ENCODE measurements around the gene RPL22.

The RPL22 gene

GRCh38 chr1:6241107-6241886 is 41.9 kb upstream of the RPL22 start:
- Histone ChIP-seq H2AFZ (ENCODE audit: low read depth, low read length) (peak overlapping the region; percentile 15), H3K27me3 (ENCODE audit: insufficient read depth, low read length) (no peaks in the 10 kb centered on the region), H3K4me3 (ENCODE audit: low read length) (peak overlapping the region; percentile 42), H3K36me3 (ENCODE audit: insufficient read depth, low read length) (no peaks in the 10 kb centered on the region), H3K4me1 (ENCODE audit: insufficient read depth, low read length) (peaks cover 62% of the 10 kb centered on the region), H3K9me3 (ENCODE audit: low read length) (no peaks in the 10 kb centered on the region)

GRCh38 chr1:6239950-6240768 is 40.8 kb upstream of the RPL22 start:
- no peaks in the 10 kb centered on the region for H3K36me3 ChIP-seq (ENCODE audit: insufficient read depth, low read length)
- no peaks in the 10 kb centered on the region for H3K9me3 ChIP-seq (ENCODE audit: low read length)
- H3K4me3 ChIP-seq (ENCODE audit: low read length), result no peak overlapping the region
- H3K27me3 ChIP-seq (ENCODE audit: insufficient read depth, low read length), result no peaks in the 10 kb centered on the region
- peaks cover 61% of the 10 kb centered on the region for H3K4me1 ChIP-seq (ENCODE audit: insufficient read depth, low read length)
- H2AFZ ChIP-seq (ENCODE audit: low read depth, low read length), result no peak overlapping the region

GRCh38 chr1:6239213-6239752 is 39.9 kb upstream of the RPL22 start:
- H3K36me3 ChIP-seq (ENCODE audit: insufficient read depth, low read length), result peaks cover 3% of the 10 kb centered on the region

GRCh38 chr1:6237093-6237492 is 37.7 kb upstream of the RPL22 start:
- H3K36me3 ChIP-seq (ENCODE audit: insufficient read depth, low read length), result peaks cover 18% of the 10 kb centered on the region
- H3K4me3 ChIP-seq (ENCODE audit: low read length), result no peak overlapping the region
- H3K27me3 ChIP-seq (ENCODE audit: insufficient read depth, low read length), result no peaks in the 10 kb centered on the region
- H3K4me1 ChIP-seq (ENCODE audit: insufficient read depth, low read length), result peaks cover 54% of the 10 kb centered on the region
- no peak overlapping the region for H2AFZ ChIP-seq (ENCODE audit: low read depth, low read length)
- no peaks in the 10 kb centered on the region for H3K9me3 ChIP-seq (ENCODE audit: low read length)

More at GRCh38 chr1:6239213-6239752, 39.9 kb upstream of the RPL22 start:
- Histone ChIP-seq H3K27me3 (ENCODE audit: insufficient read depth, low read length) (no peaks in the 10 kb centered on the region), H2AFZ (ENCODE audit: low read depth, low read length) (no peak overlapping the region), H3K4me1 (ENCODE audit: insufficient read depth, low read length) (peaks cover 66% of the 10 kb centered on the region), H3K4me3 (ENCODE audit: low read length) (no peak overlapping the region), H3K9me3 (ENCODE audit: low read length) (no peaks in the 10 kb centered on the region)

- Histone ChIP-seq H3K36me3 (ENCODE audit: insufficient read depth, low read length) (peaks cover 34% of the 10 kb centered on the region), H3K4me1 (ENCODE audit: insufficient read depth, low read length) (peaks cover 36% of the 10 kb centered on the region), H3K27me3 (ENCODE audit: insufficient read depth, low read length) (no peaks in the 10 kb centered on the region), H3K9me3 (ENCODE audit: low read length) (no peaks in the 10 kb centered on the region), H2AFZ (ENCODE audit: low read depth, low read length) (peak overlapping the region; percentile 22), H3K4me3 (ENCODE audit: low read length) (peak overlapping the region; percentile 97)
These were observed 35.9 kb upstream of the RPL22 start for GRCh38 chr1:6235296-6235677.

- no peaks in the 10 kb centered on the region for H3K27me3 ChIP-seq (ENCODE audit: insufficient read depth, low read length)
- peaks cover 31% of the 10 kb centered on the region for H3K4me1 ChIP-seq (ENCODE audit: insufficient read depth, low read length)
- H3K4me3 ChIP-seq (ENCODE audit: low read length), result peak overlapping the region; percentile 97
- H3K36me3 ChIP-seq (ENCODE audit: insufficient read depth, low read length), result peaks cover 39% of the 10 kb centered on the region
- no peaks in the 10 kb centered on the region for H3K9me3 ChIP-seq (ENCODE audit: low read length)
- no peak overlapping the region for H2AFZ ChIP-seq (ENCODE audit: low read depth, low read length)
These were observed 35.3 kb upstream of the RPL22 start for GRCh38 chr1:6234502-6235295.

GRCh38 chr1:6233376-6233775 is 34.0 kb upstream of the RPL22 start:
- Histone ChIP-seq H2AFZ (ENCODE audit: low read depth, low read length) (no peak overlapping the region), H3K9me3 (ENCODE audit: low read length) (no peaks in the 10 kb centered on the region), H3K27me3 (ENCODE audit: insufficient read depth, low read length) (no peaks in the 10 kb centered on the region), H3K4me3 (ENCODE audit: low read length) (no peak overlapping the region), H3K4me1 (ENCODE audit: insufficient read depth, low read length) (peaks cover 19% of the 10 kb centered on the region), H3K36me3 (ENCODE audit: insufficient read depth, low read length) (peaks cover 43% of the 10 kb centered on the region)

- H3K9me3 ChIP-seq (ENCODE audit: low read length), result no peaks in the 10 kb centered on the region
- H2AFZ ChIP-seq (ENCODE audit: low read depth, low read length), result no peak overlapping the region
- no peak overlapping the region for H3K4me3 ChIP-seq (ENCODE audit: low read length)
- H3K36me3 ChIP-seq (ENCODE audit: insufficient read depth, low read length), result peaks cover 67% of the 10 kb centered on the region
- no peaks in the 10 kb centered on the region for H3K27me3 ChIP-seq (ENCODE audit: insufficient read depth, low read length)
- no peaks in the 10 kb centered on the region for H3K4me1 ChIP-seq (ENCODE audit: insufficient read depth, low read length)
These were observed 26.3 kb upstream of the RPL22 start for GRCh38 chr1:6225651-6226050.

GRCh38 chr1:6224718-6225117 is 25.3 kb upstream of the RPL22 start:
- no peak overlapping the region for H2AFZ ChIP-seq (ENCODE audit: low read depth, low read length)
- H3K4me1 ChIP-seq (ENCODE audit: insufficient read depth, low read length), result no peaks in the 10 kb centered on the region
- H3K36me3 ChIP-seq (ENCODE audit: insufficient read depth, low read length), result peaks cover 66% of the 10 kb centered on the region
- no peaks in the 10 kb centered on the region for H3K9me3 ChIP-seq (ENCODE audit: low read length)
- no peak overlapping the region for H3K4me3 ChIP-seq (ENCODE audit: low read length)
- no peaks in the 10 kb centered on the region for H3K27me3 ChIP-seq (ENCODE audit: insufficient read depth, low read length)

GRCh38 chr1:6223617-6224016 is 24.2 kb upstream of the RPL22 start:
- no peak overlapping the region for H2AFZ ChIP-seq (ENCODE audit: low read depth, low read length)
- peaks cover 2% of the 10 kb centered on the region for H3K4me1 ChIP-seq (ENCODE audit: insufficient read depth, low read length)
- H3K36me3 ChIP-seq (ENCODE audit: insufficient read depth, low read length), result peaks cover 62% of the 10 kb centered on the region
- no peaks in the 10 kb centered on the region for H3K9me3 ChIP-seq (ENCODE audit: low read length)
- H3K27me3 ChIP-seq (ENCODE audit: insufficient read depth, low read length), result no peaks in the 10 kb centered on the region
- no peak overlapping the region for H3K4me3 ChIP-seq (ENCODE audit: low read length)

GRCh38 chr1:6222636-6223035 is 23.2 kb upstream of the RPL22 start:
- no peaks in the 10 kb centered on the region for H3K27me3 ChIP-seq (ENCODE audit: insufficient read depth, low read length)
- H2AFZ ChIP-seq (ENCODE audit: low read depth, low read length), result no peak overlapping the region
- peaks cover 4% of the 10 kb centered on the region for H3K4me1 ChIP-seq (ENCODE audit: insufficient read depth, low read length)
- no peaks in the 10 kb centered on the region for H3K9me3 ChIP-seq (ENCODE audit: low read length)
- H3K36me3 ChIP-seq (ENCODE audit: insufficient read depth, low read length), result peaks cover 58% of the 10 kb centered on the region
- H3K4me3 ChIP-seq (ENCODE audit: low read length), result no peak overlapping the region

- Histone ChIP-seq H3K27me3 (ENCODE audit: insufficient read depth, low read length) (no peaks in the 10 kb centered on the region), H3K4me1 (ENCODE audit: insufficient read depth, low read length) (peaks cover 4% of the 10 kb centered on the region), H3K36me3 (ENCODE audit: insufficient read depth, low read length) (peaks cover 47% of the 10 kb centered on the region), H2AFZ (ENCODE audit: low read depth, low read length) (no peak overlapping the region), H3K9me3 (ENCODE audit: low read length) (no peaks in the 10 kb centered on the region), H3K4me3 (ENCODE audit: low read length) (no peak overlapping the region)
These were observed 21.9 kb upstream of the RPL22 start for GRCh38 chr1:6221210-6221784.

Data from neuron (in vitro differentiated cells).